GM12878 (cell line): ENCODE measurements around the gene UGT1A7. TPM values are rescaled to one million over a fixed set of nuclear protein-coding genes. Genes with fewer than 3 reads are reported as not detected.

Source experiments
- ATAC-seq: fragments of 200-7000 bp; cut with Tn5 transposase; 3 replicates; pipeline ENCODE4 v1.9.1; 2020; ENCODE audit warnings: mild to moderate bottlenecking, moderate library complexity
- BruUV-seq: library from RNA; stranded (reverse); fragments of 400-500 nt; replicated peaks from 2 replicates; lab custom pipeline; 2021; lab: Mats Ljungman, UMichigan
- CTCF ChIA-PET: fragments of 300-600 bp; sonication (Branson Sonifier 250); formaldehyde crosslinking; extraction: SDS; loops from one replicate; lab custom pipeline; 2021; ENCODE audit warnings: inconsistent platforms; lab: Yijun Ruan, JAX
- POLR2A ChIA-PET: fragments of 350-600 bp; formaldehyde crosslinking; extraction: SDS; loops from one replicate; lab custom pipeline; 2021; ENCODE audit warnings: inconsistent platforms; lab: Charles Lee
- RAD21 ChIA-PET: fragments of 300-600 bp; sonication (Branson Sonifier 250); formaldehyde crosslinking; loops from one replicate; lab custom pipeline; 2023; ENCODE audit warnings: antibody characterized with exemption; ENCODE audit not compliant: unreplicated experiment; lab: Charles Lee
- SMC1A ChIA-PET: fragments of 300-600 bp; sonication (Branson Sonifier 250); formaldehyde crosslinking; loops from one replicate; lab custom pipeline; 2023; ENCODE audit not compliant: unreplicated experiment, uncharacterized antibody; lab: Charles Lee
- DNase-seq: peaks from one replicate; pipeline ENCODE4 v3.0.0-alpha.2; 2011; ENCODE audit warnings: low read depth, low spot score
- FAIRE-seq: peaks from 3 replicates; lab custom pipeline; 2011; peaks lifted over from hg19 to GRCh38; lab: Jason Lieb, UNC
- H2AFZ ChIP-seq: 2 replicates; pipeline ENCODE4 v1.6.0; 2011; ENCODE audit warnings: low read depth, low read length, control low read depth; ENCODE audit not compliant: control insufficient read depth
- H3K27ac ChIP-seq: 2 replicates; pipeline ENCODE4 v1.5.1; 2011; ENCODE audit warnings: control low read depth; ENCODE audit not compliant: control insufficient read depth, insufficient read depth
- H3K27me3 ChIP-seq, 2 experiments: replicated peaks in 1 of 2; 2 replicates each; pipeline versions ENCODE4 v1.6.0 to v1.6.1; 2011; ENCODE audit warnings: low read length in 1 of 2; ENCODE audit not compliant: control insufficient read depth in 2 of 2, insufficient read depth in 2 of 2
- H3K36me3 ChIP-seq, 2 experiments: 2 replicates each; pipeline ENCODE4 v1.5.1; 2011; ENCODE audit warnings: low read length in 1 of 2; ENCODE audit not compliant: control insufficient read depth in 2 of 2, insufficient read depth in 2 of 2
- H3K4me1 ChIP-seq: 2 replicates; pipeline ENCODE4 v1.6.1; 2011; ENCODE audit warnings: mild to moderate bottlenecking, low read length, moderate library complexity, mixed read lengths; ENCODE audit not compliant: control insufficient read depth, insufficient read depth
- H3K4me2 ChIP-seq: 2 replicates; pipeline ENCODE4 v1.6.0; 2011; ENCODE audit warnings: control low read depth; ENCODE audit not compliant: control insufficient read depth, insufficient read depth
- H3K4me3 ChIP-seq: fragments of 200-600 bp; sonication (generic); 2 replicates; pipeline ENCODE4 v1.5.1; 2016
- H3K79me2 ChIP-seq: 2 replicates; pipeline ENCODE4 v1.6.0; 2011; ENCODE audit warnings: low read length; ENCODE audit not compliant: control insufficient read depth, insufficient read depth
- H3K9ac ChIP-seq: 2 replicates; pipeline ENCODE4 v1.8.0; 2011; ENCODE audit warnings: low read length, control low read depth, mixed read lengths; ENCODE audit not compliant: control insufficient read depth, insufficient read depth
- H3K9me3 ChIP-seq: replicated peaks from 3 replicates; pipeline ENCODE4 v1.5.1; 2011; ENCODE audit warnings: mild to moderate bottlenecking, low read length; ENCODE audit not compliant: control insufficient read depth, insufficient read depth
- H4K20me1 ChIP-seq: 2 replicates; pipeline ENCODE4 v1.6.0; 2011; ENCODE audit not compliant: control insufficient read depth, insufficient read depth
- ASH2L ChIP-seq: fragments of 300-600, 200-600 bp; sonication (generic); IDR thresholded peaks from 2 replicates; pipeline ENCODE4 v1.6.1; 2017; ENCODE audit warnings: low read depth, mild to moderate bottlenecking, borderline replicate concordance
- BHLHE40 ChIP-seq, 2 experiments: fragments of 450-650 bp in 1 of 2; IDR thresholded peaks; 2 replicates each; pipeline ENCODE4 v1.6.1; 2011 to 2017; ENCODE audit warnings: low read depth in 2 of 2, borderline replicate concordance in 1 of 2, improper control_type of control experiment in 1 of 2, low read length in 1 of 2, mild to moderate bottlenecking in 1 of 2
- FOXK2 ChIP-seq: fragments of 450-650 bp; IDR thresholded peaks from 2 replicates; pipeline ENCODE4 v1.6.1; 2017; ENCODE audit warnings: mild to moderate bottlenecking, moderate library complexity
- FOXM1 ChIP-seq: IDR thresholded peaks from 2 replicates; pipeline ENCODE4 v1.6.1; 2012; ENCODE audit warnings: low read depth, mild to moderate bottlenecking, inconsistent platforms, low read length, moderate library complexity
- IKZF2 ChIP-seq, 2 experiments: fragments of 450-650 bp; IDR thresholded peaks; 2 replicates each; pipeline ENCODE4 v1.6.1; 2017; ENCODE audit warnings: mild to moderate bottlenecking in 2 of 2, moderate library complexity in 2 of 2
- LARP7 ChIP-seq: fragments of 450-650 bp; IDR thresholded peaks from 2 replicates; pipeline ENCODE4 v1.6.1; 2017; ENCODE audit warnings: mild to moderate bottlenecking
- MEF2B ChIP-seq: fragments of 450-650 bp; IDR thresholded peaks from 2 replicates; pipeline ENCODE4 v1.6.1; 2018; ENCODE audit warnings: mild to moderate bottlenecking, moderate library complexity; ENCODE audit not compliant: partially characterized antibody, poor library complexity, severe bottlenecking
- MXI1 ChIP-seq: fragments of 150-350 bp; IDR thresholded peaks from 2 replicates; pipeline ENCODE4 v1.6.1; 2011; ENCODE audit warnings: low read depth, mild to moderate bottlenecking, inconsistent platforms, low read length, improper control_type of control experiment
- NFYA ChIP-seq: IDR thresholded peaks from 2 replicates; pipeline ENCODE4 v1.6.1; 2011; ENCODE audit warnings: low read depth, mild to moderate bottlenecking, low read length, improper control_type of control experiment, borderline replicate concordance
- NFYB ChIP-seq: IDR thresholded peaks from 2 replicates; pipeline ENCODE4 v1.6.1; 2011; ENCODE audit warnings: low read depth, mild to moderate bottlenecking, low read length, improper control_type of control experiment, moderate library complexity; ENCODE audit not compliant: insufficient read depth
- PBX3 ChIP-seq: IDR thresholded peaks from 2 replicates; pipeline ENCODE4 v1.6.1; 2011; ENCODE audit warnings: mild to moderate bottlenecking, low read depth, low read length, moderate library complexity; ENCODE audit not compliant: insufficient replicate concordance
- POLR2AphosphoS2 ChIP-seq: IDR thresholded peaks from 2 replicates; pipeline ENCODE4 v1.6.1; 2011; ENCODE audit warnings: low read depth, mild to moderate bottlenecking, low read length, improper control_type of control experiment, moderate library complexity
- SRF ChIP-seq, 2 experiments: IDR thresholded peaks; 2 replicates each; pipeline ENCODE4 v1.6.1; 2011; ENCODE audit warnings: low read depth in 2 of 2, low read length in 2 of 2, mild to moderate bottlenecking in 1 of 2, moderate library complexity in 1 of 2
- SUPT20H ChIP-seq: IDR thresholded peaks from 2 replicates; pipeline ENCODE4 v1.6.1; 2011; ENCODE audit warnings: low read depth, mild to moderate bottlenecking, low read length, moderate library complexity, borderline replicate concordance; ENCODE audit not compliant: control insufficient read depth
- TARDBP ChIP-seq: IDR thresholded peaks from 2 replicates; pipeline ENCODE4 v1.6.1; 2016; ENCODE audit warnings: borderline replicate concordance
- ZBED1 ChIP-seq: IDR thresholded peaks from 2 replicates; pipeline ENCODE4 v1.6.1; 2016; ENCODE audit warnings: borderline replicate concordance
- WGBS: methylation state at CpG from one replicate; pipeline ENCODE4 v1.1.6; 2016; ENCODE audit warnings: low lambda C conversion rate; ENCODE audit not compliant: insufficient replicate concordance, insufficient coverage; ENCODE audit errors: missing lambda C conversion rate; 5-methylcytosine and 5-hydroxymethylcytosine counted together
- in situ Hi-C: fragments of 300-500 bp; cut with MboI; formaldehyde crosslinking; loops from 9 replicates; pipeline ENCODE4 v1.14.3; 2018; ENCODE audit warnings: mixed read lengths
- intact Hi-C: fragments of 100-400 bp; cut with micrococcal nuclease; formaldehyde crosslinking; loops from one replicate; pipeline ENCODE4 v1.14.2; 2022; ENCODE audit not compliant: unreplicated experiment
- polyA plus RNA-seq, 11 experiments: library from polyadenylated mRNA; depleted of rRNA in 4 of 11; unstranded in 6 of 11; stranded (reverse) in 5 of 11; fragments of >200 nt; fragmentation: Nextera tagmentation in 4 of 11; fragmentation: Illumina TruSeq in 1 of 11; extraction: Ambion mirVana in 4 of 11; extraction: Trizol in 1 of 11; gene quantifications; 1 replicate in 1 of 11; 2 replicates in 10 of 11; pipeline versions ENCODE4 v1.2.1 to v1.2.3, GENCODE V29; 2011 to 2016; ENCODE audit warnings: inconsistent platforms in 2 of 11, missing spikeins in 2 of 11, low read depth in 1 of 11
- total RNA-seq, 4 experiments: library from RNA; depleted of rRNA in 3 of 4; stranded (reverse); fragments of >200 nt in 3 of 4; fragmentation: Illumina TruSeq in 1 of 4; extraction: Trizol in 1 of 4; gene quantifications; 2 replicates each; pipeline versions ENCODE4 v1.2.1 to v1.2.3, GENCODE V29; 2013 to 2021

UGT1A7 gene
- total and polyA plus RNA-seq, 10 of the 15 experiments (the other 5 are each of a cell fraction or from before 2014, with no cell fraction given): not detected

GRCh38 chr2:233810385-233810784, 128.7 kb downstream of the UGT1A7 start (continued):
- TF ChIP-seq PBX3: no peak
- TF ChIP-seq FOXM1: no peak
- TF ChIP-seq NFYA: no peak
- no peak for TF ChIP-seq ZBED1
- TF ChIP-seq IKZF2 (IDR thresholded peaks at IDR 0.05): no peak
- no peak for TF ChIP-seq MEF2B
- no peak for TF ChIP-seq LARP7
- no peak for TF ChIP-seq BHLHE40 (IDR thresholded peaks at IDR 0.05; ENCODE audit: borderline replicate concordance in 1 of 2, low read depth in 2 of 2, low read length in 1 of 2)
- no peak for TF ChIP-seq SRF (IDR thresholded peaks at IDR 0.05; ENCODE audit: low read depth in 2 of 2, low read length in 2 of 2)
- TF ChIP-seq ASH2L: no peak
- TF ChIP-seq FOXK2: no peak
- no peak for TF ChIP-seq SUPT20H

GRCh38 chr2:233811087-233811486, 129.4 kb downstream of the UGT1A7 start:
- Histone ChIP-seq H3K27ac (no peak overlapping the region), H3K36me3 (no peaks in the 10 kb centered on the region), H3K79me2 (no peaks in the 10 kb centered on the region), H3K27me3 (no peaks in the 10 kb centered on the region; a peak in 2 of 4 replicates), H3K9me3 (no peaks in the 10 kb centered on the region), H3K4me1 (no peaks in the 10 kb centered on the region), H4K20me1 (no peaks in the 10 kb centered on the region), H3K9ac (no peak overlapping the region), H3K4me2 (no peak overlapping the region), H2AFZ (no peak overlapping the region), H3K4me3 (no peak overlapping the region)
- no peak for FAIRE-seq
- TF ChIP-seq TARDBP (no peak), NFYB (no peak), POLR2AphosphoS2 (no peak), MXI1 (no peak)
- DNase-seq: no peak
- ChIA-PET POLR2A (interaction anchor here (0.6 kb wide), 1 partner anchor 70 kb away, joined by 3 read pairs; no protein-coding TSS in a partner anchor), CTCF (no interaction called here), RAD21 (no interaction called here), SMC1A (no interaction called here)
- 25% methylated on average over 4 of the region's 4 CpGs for WGBS
- ATAC-seq: no peak
- in situ Hi-C loops: no loop called here
- no TSS peak for BruUV-seq
- intact Hi-C loops: no loop called here
